ENCODE results near the gene PNMA3.
"Not testable (repeated sequence)": the region's sequence is repeated elsewhere in the genome, so short reads cannot be mapped to it uniquely, and the experiment has no call there.

Gene PNMA3

DNA sequence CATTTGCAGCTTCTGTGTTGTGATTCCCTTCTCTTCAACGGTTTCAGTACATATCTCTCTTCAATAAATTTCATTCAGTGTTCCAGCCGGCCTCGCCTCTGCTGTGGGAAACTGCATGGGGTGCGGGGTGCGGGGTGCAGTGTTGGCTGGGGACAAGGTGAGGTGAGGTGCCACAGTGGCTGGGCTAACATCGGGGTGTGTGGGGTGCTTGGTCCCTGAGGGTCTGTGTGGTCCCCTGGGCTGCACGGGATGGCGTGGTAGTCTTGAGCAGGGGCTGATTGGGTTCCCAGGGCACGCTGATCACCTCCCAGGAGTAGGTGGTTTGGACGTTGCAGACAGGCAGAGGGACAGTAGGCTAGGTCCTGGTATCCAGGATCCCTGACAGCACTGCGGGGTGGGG, 18.7 kb downstream of the PNMA3 start:
- in situ Hi-C loops (cut with MboI; ENCODE audit: low pct_unique_long_range_greater_than_20kb, low sequenced_read_pairs, unreplicated experiment) = no loop called here
- TF ChIP-seq, protein P1, sequence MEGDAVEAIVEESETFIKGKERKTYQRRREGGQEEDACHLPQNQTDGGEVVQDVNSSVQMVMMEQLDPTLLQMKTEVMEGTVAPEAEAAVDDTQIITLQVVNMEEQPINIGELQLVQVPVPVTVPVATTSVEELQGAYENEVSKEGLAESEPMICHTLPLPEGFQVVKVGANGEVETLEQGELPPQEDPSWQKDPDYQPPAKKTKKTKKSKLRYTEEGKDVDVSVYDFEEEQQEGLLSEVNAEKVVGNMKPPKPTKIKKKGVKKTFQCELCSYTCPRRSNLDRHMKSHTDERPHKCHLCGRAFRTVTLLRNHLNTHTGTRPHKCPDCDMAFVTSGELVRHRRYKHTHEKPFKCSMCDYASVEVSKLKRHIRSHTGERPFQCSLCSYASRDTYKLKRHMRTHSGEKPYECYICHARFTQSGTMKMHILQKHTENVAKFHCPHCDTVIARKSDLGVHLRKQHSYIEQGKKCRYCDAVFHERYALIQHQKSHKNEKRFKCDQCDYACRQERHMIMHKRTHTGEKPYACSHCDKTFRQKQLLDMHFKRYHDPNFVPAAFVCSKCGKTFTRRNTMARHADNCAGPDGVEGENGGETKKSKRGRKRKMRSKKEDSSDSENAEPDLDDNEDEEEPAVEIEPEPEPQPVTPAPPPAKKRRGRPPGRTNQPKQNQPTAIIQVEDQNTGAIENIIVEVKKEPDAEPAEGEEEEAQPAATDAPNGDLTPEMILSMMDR (IDR thresholded peaks at IDR 0.05; ENCODE audit: extremely low read depth, insufficient read depth, missing control alignments) = no peak
- DNase-seq (ENCODE audit: low spot score) = no peak

DNA sequence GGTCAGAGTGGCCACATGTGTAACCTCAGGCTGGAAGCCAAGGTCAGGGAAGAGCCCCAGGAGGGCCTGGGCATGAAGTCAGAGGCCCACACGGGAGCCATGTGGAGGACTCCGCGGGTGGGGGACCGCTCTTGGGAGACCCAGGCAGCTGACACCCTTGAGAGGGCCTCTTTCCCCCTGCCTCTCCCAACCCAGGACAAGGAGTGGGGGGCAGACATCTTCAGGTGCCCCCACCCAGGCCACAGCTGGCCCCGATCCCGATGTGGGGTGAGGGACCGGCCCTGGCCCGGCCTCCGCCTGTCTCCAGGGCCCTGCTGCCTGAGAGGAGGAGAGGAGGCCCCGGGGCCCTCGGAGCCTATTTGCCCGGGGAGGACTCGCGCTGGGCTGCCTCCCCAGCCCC, 19.1 kb downstream of the PNMA3 start:
- in situ Hi-C loops (cut with MboI; ENCODE audit: low pct_unique_long_range_greater_than_20kb, low sequenced_read_pairs, unreplicated experiment) = no loop called here
- TF ChIP-seq, protein P1 (IDR thresholded peaks at IDR 0.05; ENCODE audit: extremely low read depth, insufficient read depth, missing control alignments) = no peak
- no peak for DNase-seq (ENCODE audit: low spot score)

DNA sequence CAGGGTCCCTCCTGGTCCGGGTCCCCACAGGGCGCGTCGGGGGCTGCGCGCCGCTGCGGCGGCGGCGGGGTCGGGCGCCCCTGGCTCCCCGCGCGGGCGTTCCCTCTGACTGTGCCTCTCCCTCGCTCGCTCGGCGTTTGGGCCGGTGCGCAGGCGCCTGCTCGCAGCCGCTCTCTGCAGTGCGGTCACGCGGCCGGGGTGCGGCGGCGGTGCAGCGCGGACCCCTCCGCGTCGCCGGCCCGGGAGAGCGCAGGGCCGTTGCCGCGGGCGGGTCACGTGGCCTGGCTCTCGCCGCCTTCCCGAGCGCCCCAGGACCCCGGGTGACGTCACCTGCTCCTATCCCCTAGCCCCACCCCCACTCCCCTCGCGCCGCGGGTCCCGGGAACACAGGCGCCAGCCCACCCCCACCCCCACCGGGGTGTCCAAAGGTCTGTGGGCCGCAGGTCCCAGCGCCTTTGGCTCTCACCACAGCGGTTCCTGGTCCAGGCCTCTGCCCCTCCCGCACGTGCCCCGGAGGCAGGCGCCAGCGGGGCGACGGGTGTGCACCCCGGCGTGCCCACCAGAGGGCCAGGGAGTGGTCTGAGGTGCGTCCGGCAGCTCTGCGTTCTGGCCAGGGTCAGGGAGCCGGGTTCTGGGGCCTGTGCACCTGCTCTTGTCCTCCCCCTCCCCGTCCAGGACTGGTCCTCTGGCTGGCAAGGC, 21.3 kb downstream of the PNMA3 start:
- DNase-seq (ENCODE audit: low spot score); in situ Hi-C loops (cut with MboI; ENCODE audit: low pct_unique_long_range_greater_than_20kb, low sequenced_read_pairs, unreplicated experiment): not testable (repeated sequence)

DNA sequence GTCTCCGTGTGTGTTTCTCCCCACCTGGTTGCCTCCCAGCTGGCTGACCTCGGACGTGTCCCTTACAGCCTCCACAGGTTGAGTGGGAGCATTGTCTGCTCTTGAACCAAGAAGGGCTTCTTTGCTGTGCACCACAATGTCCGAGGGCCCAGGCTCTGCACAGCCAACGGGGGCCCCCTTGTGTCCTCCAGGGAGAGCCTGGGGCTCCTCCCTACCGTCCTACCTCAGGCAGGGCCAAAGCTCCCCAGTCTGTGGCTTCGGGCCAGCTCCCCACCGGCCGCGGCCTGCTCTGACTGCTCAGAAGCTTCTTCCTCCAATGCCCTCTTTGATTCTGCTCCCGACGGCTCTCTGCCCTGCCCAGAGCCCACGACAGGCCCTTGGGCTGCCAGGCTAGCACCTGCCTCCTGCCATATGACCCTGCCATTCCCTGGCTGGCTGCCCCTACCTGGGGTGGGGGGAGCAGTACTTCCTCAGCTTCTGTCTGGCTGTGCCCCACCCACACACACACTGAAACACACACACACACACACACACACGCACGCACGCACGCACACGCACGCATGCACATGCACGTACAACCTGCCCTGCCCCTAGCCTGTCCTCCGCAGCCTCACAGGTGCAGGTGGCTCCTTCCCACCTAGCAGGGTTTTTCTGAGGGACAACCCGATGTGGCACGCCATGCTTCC, 27.1 kb downstream of the PNMA3 start:
- in situ Hi-C loops (cut with MboI; ENCODE audit: low pct_unique_long_range_greater_than_20kb, low sequenced_read_pairs, unreplicated experiment); DNase-seq (ENCODE audit: low spot score): not testable (repeated sequence)

DNA sequence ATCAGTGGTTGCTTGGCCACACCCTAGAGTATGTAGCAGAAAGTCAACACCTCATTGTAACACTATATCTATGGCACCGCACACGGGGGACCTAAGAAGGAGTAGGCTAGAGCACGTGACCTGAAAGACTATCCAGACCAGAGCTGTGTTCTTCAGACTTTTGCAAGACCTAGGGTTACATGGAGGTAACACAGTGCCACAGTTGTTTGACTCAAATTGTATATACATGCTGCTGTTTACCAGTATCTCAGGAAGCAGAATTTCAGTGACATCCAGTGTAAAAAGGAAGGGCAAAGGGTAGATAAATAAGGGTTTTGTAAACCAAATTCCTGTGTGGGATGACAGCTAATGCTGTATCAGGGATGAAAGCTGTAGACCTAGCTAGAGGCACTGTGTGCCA, 46.1 kb downstream of the PNMA3 start:
- TF ChIP-seq, protein P1 (IDR thresholded peaks at IDR 0.05; ENCODE audit: extremely low read depth, insufficient read depth, missing control alignments) = no peak
- in situ Hi-C loops (cut with MboI; ENCODE audit: low pct_unique_long_range_greater_than_20kb, low sequenced_read_pairs, unreplicated experiment) = no loop called here
- DNase-seq (ENCODE audit: low spot score) = no peak

DNA sequence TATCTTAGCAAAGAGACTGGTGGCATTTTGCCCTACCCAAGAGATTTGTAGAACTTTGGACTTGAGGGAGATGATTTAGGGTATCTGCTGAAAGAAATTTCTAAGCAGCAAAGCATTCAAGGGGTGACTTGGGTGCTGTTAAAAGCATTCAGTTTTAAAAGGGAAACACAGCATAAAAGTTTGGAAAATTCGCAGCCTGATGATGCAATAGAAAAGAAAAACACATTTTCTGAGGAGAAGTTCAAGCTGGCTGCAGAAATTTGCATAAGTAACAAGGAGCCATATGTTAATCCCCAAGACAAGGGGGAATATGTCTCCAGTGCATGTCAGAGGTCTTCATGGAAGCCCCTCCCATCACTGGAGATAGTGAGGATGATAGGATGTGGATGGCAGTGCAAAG, 48.7 kb downstream of the PNMA3 start:
- DNase-seq (ENCODE audit: low spot score); in situ Hi-C loops (cut with MboI; ENCODE audit: low pct_unique_long_range_greater_than_20kb, low sequenced_read_pairs, unreplicated experiment): not testable (repeated sequence)

DNA sequence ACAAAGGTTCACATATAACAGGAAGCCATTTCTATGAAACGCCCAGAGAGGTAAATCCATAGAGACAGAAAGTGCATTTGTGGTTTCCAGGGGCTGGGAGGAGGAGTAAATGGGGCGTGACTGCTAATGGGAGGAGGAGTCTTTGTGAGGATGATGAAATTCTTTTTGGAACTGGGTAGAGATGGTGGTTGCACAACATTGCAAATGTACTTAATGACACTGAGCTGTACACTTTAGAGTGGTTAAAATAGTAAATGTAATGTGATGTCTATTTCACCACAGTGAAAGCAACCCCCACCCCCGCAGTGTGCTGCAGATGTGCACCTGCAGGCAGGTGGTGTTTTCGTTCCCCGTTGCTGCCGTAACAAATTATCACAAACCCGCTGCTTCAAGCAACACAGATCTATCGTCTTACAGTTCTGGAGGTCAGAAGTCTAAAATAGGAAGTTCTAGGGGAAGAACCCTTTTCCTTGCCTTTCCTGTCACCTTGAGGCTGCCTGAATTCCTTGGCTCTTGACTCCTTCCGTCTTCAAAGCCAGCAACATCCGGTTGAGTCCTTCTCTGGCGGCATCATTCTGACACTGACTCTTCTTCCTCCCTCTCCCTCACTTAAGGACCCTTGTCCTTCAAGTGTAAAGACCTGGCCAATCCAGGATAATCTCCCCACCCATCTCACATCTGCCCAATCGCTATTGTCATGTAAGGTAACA, 50.0 kb downstream of the PNMA3 start:
- DNase-seq (ENCODE audit: low spot score) = not testable (repeated sequence)

More for the DNA sequence above, 50.0 kb downstream of the PNMA3 start:
- in situ Hi-C loops (cut with MboI; ENCODE audit: low pct_unique_long_range_greater_than_20kb, low sequenced_read_pairs, unreplicated experiment) = not testable (repeated sequence)
